Ascending aorta (tissue), 2 donors: ENCODE data around the gene CCNB1. TPM values are rescaled to one million over a fixed set of nuclear protein-coding genes. Genes with fewer than 3 reads are reported as not detected.

Experiments used
- DNase-seq, 2 donors: peaks; one replicate each; pipeline ENCODE4 v3.0.0-alpha.2; 2019; ENCODE audit warnings: low spot score in 2 of 2
- H3K27ac ChIP-seq, 2 donors: fragments of 200-600 bp; sonication (generic); one replicate each; pipeline ENCODE4 v1.5.1; 2016 to 2017; ENCODE audit warnings: mild to moderate bottlenecking in 1 of 2
- H3K27me3 ChIP-seq: fragments of 200-600 bp; sonication (generic); one replicate; pipeline ENCODE4 v1.5.1; 2017
- H3K36me3 ChIP-seq, 2 donors: fragments of 200-600 bp; sonication (generic); one replicate each; pipeline ENCODE4 v1.5.1; 2016
- H3K4me1 ChIP-seq, 2 donors: fragments of 200-600 bp; sonication (generic); one replicate each; pipeline ENCODE4 v1.5.1; 2016 to 2017; ENCODE audit warnings: mild to moderate bottlenecking in 1 of 2
- H3K4me3 ChIP-seq, 2 donors: fragments of 200-600 bp; sonication (generic); one replicate each; pipeline ENCODE4 v1.5.1; 2016 to 2017; ENCODE audit warnings: mild to moderate bottlenecking in 1 of 2
- H3K9me3 ChIP-seq, 2 donors: fragments of 200-600 bp; sonication (generic); one replicate each; pipeline ENCODE4 v1.5.1; 2016
- intact Hi-C: fragments of 100-400 bp; cut with DNase I; formaldehyde crosslinking; loops from one replicate; pipeline ENCODE4 v1.15.1; 2023
- total RNA-seq: library from RNA; depleted of rRNA; stranded (reverse); fragments of >200 nt; gene quantifications from one replicate; pipeline ENCODE4 v1.1.0, GENCODE V29; 2016
- TF ChIP-seq, protein P1 (sequence below), 3 experiments: fragments of 200-600 bp in 2 of 3; fragments of 450-650 bp in 1 of 3; sonication (generic) in 2 of 3; IDR thresholded peaks; one replicate each; pipeline ENCODE4 v1.5.1; 2016 to 2019; ENCODE audit warnings: antibody characterized with exemption in 3 of 3, mild to moderate bottlenecking in 1 of 3, moderate library complexity in 1 of 3

CCNB1 gene
- total RNA-seq, 1 donor from 2014 or later, result 16.0 TPM

DNA sequence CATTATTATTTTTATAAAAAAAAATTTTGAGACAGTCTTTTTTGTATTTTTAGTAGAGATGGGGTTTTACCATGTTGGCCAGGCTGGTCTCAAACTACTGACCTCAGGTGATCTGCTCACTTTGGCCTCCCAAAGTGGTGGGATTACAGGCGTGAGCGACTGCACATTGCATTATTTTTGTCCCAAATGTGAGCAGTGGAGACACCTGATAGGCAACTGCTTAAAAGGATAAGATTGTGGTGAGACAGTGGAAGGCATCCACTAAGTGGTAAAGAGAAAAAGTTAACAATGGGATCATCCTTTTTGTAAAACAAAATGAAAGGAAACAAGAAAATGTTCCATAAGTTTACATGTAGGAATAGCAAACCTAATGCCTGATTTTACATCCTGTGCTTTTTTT lies 20.4 kb downstream of the CCNB1 start:
- Histone ChIP-seq H3K27ac (no peak overlapping the region), H3K4me3 (no peak overlapping the region), H3K9me3 (no peaks in the 10 kb centered on the region), H3K27me3 (no peaks in the 10 kb centered on the region), H3K4me1 (peaks cover 0 to 4% of the 10 kb centered on the region in 2 donors), H3K36me3 (no peaks in the 10 kb centered on the region)
- TF ChIP-seq, protein P1, sequence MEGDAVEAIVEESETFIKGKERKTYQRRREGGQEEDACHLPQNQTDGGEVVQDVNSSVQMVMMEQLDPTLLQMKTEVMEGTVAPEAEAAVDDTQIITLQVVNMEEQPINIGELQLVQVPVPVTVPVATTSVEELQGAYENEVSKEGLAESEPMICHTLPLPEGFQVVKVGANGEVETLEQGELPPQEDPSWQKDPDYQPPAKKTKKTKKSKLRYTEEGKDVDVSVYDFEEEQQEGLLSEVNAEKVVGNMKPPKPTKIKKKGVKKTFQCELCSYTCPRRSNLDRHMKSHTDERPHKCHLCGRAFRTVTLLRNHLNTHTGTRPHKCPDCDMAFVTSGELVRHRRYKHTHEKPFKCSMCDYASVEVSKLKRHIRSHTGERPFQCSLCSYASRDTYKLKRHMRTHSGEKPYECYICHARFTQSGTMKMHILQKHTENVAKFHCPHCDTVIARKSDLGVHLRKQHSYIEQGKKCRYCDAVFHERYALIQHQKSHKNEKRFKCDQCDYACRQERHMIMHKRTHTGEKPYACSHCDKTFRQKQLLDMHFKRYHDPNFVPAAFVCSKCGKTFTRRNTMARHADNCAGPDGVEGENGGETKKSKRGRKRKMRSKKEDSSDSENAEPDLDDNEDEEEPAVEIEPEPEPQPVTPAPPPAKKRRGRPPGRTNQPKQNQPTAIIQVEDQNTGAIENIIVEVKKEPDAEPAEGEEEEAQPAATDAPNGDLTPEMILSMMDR (IDR thresholded peaks at IDR 0.05), result no peak
- no peak for DNase-seq
- intact Hi-C loops, result no loop called here

DNA sequence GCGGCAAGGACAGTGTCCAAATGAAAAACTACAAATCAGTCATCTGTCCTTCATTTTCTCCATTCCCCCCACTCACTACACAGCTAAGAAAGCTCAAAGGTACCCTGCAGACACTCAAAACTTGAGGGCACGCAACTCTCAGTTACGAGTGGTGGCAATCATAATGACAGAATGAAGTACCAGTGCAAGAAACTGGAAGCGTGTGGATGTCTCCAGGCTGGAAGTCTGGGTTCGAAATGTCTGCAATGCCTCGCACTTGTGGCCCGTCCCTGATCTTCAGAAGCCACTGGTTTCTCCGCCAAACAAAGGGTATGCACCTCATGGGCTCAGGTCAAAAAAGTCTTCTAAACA lies 21.8 kb downstream of the CCNB1 start:
- intact Hi-C loops, result loop anchor here (1.0 to 2.0 kb wide), 5 partner anchors 21 to 144 kb away; partner anchors contain the start of genes CCDC125, CCNB1, CDK7 and SLC30A5
- TF ChIP-seq, protein P1 (IDR thresholded peaks at IDR 0.05), result no peak
- Histone ChIP-seq H3K27me3 (no peaks in the 10 kb centered on the region), H3K27ac (peak overlapping the region; percentile 75), H3K36me3 (no peaks in the 10 kb centered on the region), H3K4me1 (peaks cover 0 to 4% of the 10 kb centered on the region in 2 donors), H3K4me3 (peak overlapping the region; percentile 82 to 85), H3K9me3 (no peaks in the 10 kb centered on the region)
- no peak for DNase-seq

DNA sequence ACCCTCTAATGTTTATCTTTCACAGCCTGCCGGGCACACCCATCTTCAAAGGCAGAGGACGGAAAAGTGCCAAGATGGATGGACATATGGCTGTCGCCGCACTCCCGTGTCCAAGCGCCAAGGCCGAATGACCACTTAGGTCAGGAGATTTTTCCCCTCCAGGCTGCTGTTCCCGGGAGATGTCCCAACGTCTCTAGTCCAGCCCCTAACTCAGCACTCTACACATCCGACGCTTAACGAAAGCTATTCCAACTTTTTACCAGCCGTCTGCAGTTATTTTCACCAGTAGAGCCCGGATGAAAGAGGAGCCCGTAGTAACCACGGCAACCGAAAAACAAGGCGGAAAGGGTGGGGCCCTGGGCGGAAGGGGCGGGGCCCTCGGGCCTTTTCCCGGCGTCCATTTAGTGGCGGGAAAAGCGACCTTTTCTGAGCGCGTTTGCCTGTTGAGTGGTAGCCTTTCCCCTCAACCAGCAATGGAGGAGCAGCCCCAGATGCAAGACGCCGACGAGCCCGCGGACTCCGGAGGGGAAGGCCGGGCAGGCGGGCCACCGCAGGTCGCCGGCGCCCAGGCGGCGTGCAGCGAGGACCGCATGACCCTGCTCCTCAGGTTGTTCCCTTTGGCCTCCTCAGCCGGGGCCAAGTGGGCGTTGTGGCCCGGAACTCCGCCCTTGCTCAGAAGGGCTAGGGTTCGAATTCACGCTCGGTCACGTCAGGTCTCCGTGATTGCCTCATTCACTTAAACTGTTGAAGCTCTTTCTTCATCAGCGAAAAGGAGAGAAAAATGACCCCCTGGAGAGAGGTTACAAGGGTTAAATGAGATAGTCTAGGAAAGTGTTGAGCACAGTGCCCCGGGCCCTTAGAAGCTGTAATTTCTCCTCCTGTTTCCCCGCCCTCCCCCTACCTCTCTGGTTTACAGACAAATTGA lies 22.5 kb downstream of the CCNB1 start, which contains the start of gene CENPH:
Gene CENPH, plus strand, starts transcription at position 422 of the 925 bp plus-strand sequence. Its CDS starts 52 bp downstream, at position 474.
- DNase-seq, result peak; percentile 52 to 93
- H3K27ac ChIP-seq, result peak within 1 kb of the TSS; percentile 75
- intact Hi-C loops, result loop anchor here (1.0 to 2.0 kb wide), 5 partner anchors 22 to 143 kb away; partner anchors contain the start of genes CCDC125, CCNB1, CDK7 and SLC30A5
- H3K9me3 ChIP-seq, result no peaks in the 10 kb centered on the region
- no peaks in the 10 kb centered on the region for H3K36me3 ChIP-seq
- no peaks in the 10 kb centered on the region for H3K27me3 ChIP-seq
- peaks cover 0 to 4% of the 10 kb centered on the region in 2 donors for H3K4me1 ChIP-seq
- TF ChIP-seq, protein P1 (IDR thresholded peaks at IDR 0.05), result no peak
- peak within 1 kb of the TSS; percentile 82 to 85 for H3K4me3 ChIP-seq

DNA sequence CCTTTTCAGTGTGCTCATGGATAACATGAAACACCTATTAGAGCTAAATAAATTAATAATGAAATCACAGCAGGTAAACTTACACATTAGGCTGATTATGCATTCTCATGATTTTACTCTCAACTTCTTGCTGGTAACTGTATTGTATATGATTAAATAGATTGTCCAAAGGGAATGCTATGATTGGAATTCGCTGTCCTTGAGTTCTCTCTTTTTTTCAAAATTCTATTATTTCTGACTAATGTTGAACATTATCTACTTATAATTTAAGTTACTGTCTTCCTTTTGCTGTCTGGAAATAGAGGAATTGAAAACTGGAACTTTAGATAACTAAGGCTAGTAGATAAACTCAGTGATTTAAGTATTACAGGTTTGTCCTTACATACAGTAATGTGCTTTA lies 35.5 kb downstream of the CCNB1 start:
- Histone ChIP-seq H3K36me3 (no peaks in the 10 kb centered on the region), H3K9me3 (no peaks in the 10 kb centered on the region), H3K27ac (no peak overlapping the region), H3K4me3 (no peak overlapping the region), H3K4me1 (no peaks in the 10 kb centered on the region), H3K27me3 (no peaks in the 10 kb centered on the region)
- intact Hi-C loops, result no loop called here
- no peak for DNase-seq
- TF ChIP-seq, protein P1 (IDR thresholded peaks at IDR 0.05), result no peak

DNA sequence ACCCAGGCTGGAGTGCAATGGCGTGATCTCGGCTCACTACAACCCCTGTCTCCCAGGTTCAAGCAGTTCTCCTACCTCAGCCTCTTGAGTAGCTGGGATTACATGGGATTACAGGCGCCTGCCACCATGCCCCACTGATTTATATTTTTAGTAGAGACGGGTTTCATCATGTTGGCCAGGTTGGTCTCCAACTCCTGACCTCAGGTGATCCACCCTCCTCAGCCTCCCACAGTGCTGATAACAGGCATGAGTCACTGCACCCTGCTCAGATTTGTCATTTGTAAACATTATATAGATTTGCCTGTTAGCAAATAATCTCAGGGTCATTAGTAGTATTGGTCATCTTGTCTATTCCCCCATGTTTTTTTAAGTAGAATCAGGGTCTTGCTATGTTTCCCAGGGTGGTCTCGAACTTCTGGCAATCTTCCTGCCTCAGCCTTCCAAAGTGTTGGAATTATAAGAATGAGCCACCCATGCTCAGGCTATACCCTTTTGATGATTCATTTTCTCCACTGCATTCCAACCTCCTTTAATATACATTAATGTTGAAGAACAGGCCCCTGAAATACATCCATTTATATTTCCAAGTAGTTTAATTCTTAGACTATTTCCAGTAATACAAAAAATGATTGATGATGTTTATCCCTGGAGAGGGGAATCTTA lies 39.7 kb downstream of the CCNB1 start:
- intact Hi-C loops, result no loop called here
- Histone ChIP-seq H3K27me3 (no peaks in the 10 kb centered on the region), H3K36me3 (no peaks in the 10 kb centered on the region), H3K4me3 (no peak overlapping the region), H3K9me3 (no peaks in the 10 kb centered on the region), H3K4me1 (no peaks in the 10 kb centered on the region), H3K27ac (no peak overlapping the region)
- TF ChIP-seq, protein P1 (IDR thresholded peaks at IDR 0.05), result no peak
- DNase-seq, result no peak
